ENCODE measurements around the gene DPYSL5. TPM values are rescaled to one million over a fixed set of nuclear protein-coding genes. Genes with fewer than 3 reads are reported as not detected.

DPYSL5 gene
- polyA plus RNA-seq, 3 donors, result not detected

- Mint-ChIP-seq H3K9me3 (peaks cover 0 to 3% (median 2%) of the 10 kb centered on the region in 7 donors), H3K27ac (no peak overlapping the region), H3K36me3 (no peaks in the 10 kb centered on the region), H3K4me3 (no peak overlapping the region), H3K4me1 (peaks cover 24% of the 10 kb centered on the region), H3K27me3 (ENCODE audit: low read depth in 3 of 3) (peaks cover 0 to 1% (median 0%) of the 10 kb centered on the region in 3 donors)
- Histone ChIP-seq H3K36me3 (replicated peaks in 1 of 2; ENCODE audit: control insufficient read depth in 1 of 2, insufficient read depth in 2 of 2, low read length in 2 of 2) (no peaks in the 10 kb centered on the region), H3K9ac (ENCODE audit: insufficient read depth, low read length, poor library complexity, severe bottlenecking) (no peak overlapping the region), H3K4me3 (replicated peaks in 1 of 3; ENCODE audit: low read depth in 2 of 3, low read length in 3 of 3) (no peak overlapping the region), H4K20me1 (ENCODE audit: insufficient read depth, low read length) (no peaks in the 10 kb centered on the region), H3K4me2 (replicated peaks; ENCODE audit: extremely low read depth, low read length, poor library complexity, severe bottlenecking) (no peak overlapping the region), H3K27ac (ENCODE audit: low read depth in 1 of 2, low read length in 2 of 2) (no peak overlapping the region), H3K27me3 (ENCODE audit: control insufficient read depth in 2 of 2, insufficient read depth in 2 of 2, low read length in 2 of 2) (no peaks in the 10 kb centered on the region), H3K79me2 (ENCODE audit: insufficient read depth, low read length) (no peaks in the 10 kb centered on the region), H3K4me1 (ENCODE audit: control insufficient read depth in 1 of 2, insufficient read depth in 2 of 2, low read length in 2 of 2) (peaks cover 24 to 26% of the 10 kb centered on the region in 2 donors), H2AFZ (ENCODE audit: insufficient read depth, low read depth, low read length, poor library complexity, severe bottlenecking) (no peak overlapping the region), H3K9me3 (replicated peaks in 1 of 2; ENCODE audit: control insufficient read depth in 1 of 2, insufficient read depth in 1 of 2, low read length in 2 of 2) (no peaks in the 10 kb centered on the region)
- TF ChIP-seq CTCF (IDR thresholded peaks at IDR 0.05), result no peak
- 83% methylated on average over 7 of the region's 11 CpGs for WGBS (ENCODE audit: insufficient coverage)
- intact Hi-C loops (cut with micrococcal nuclease), result no loop called here
- DNase-seq, result no peak
Measured at GRCh38 chr2:26890341-26891000, 42.5 kb downstream of the DPYSL5 start.

- intact Hi-C loops (cut with micrococcal nuclease), result no loop called here
- no peaks in the 10 kb centered on the region for H4K20me1 ChIP-seq (ENCODE audit: insufficient read depth, low read length)
Measured at GRCh38 chr2:26892133-26892532, 44.2 kb downstream of the DPYSL5 start.

More at GRCh38 chr2:26892133-26892532, 44.2 kb downstream of the DPYSL5 start:
- H3K4me3 ChIP-seq (replicated peaks in 1 of 3; ENCODE audit: low read depth in 2 of 3, low read length in 3 of 3), result no peak overlapping the region
- no peak for DNase-seq
- H3K4me1 ChIP-seq (ENCODE audit: control insufficient read depth in 1 of 2, insufficient read depth in 2 of 2, low read length in 2 of 2), result peaks cover 8 to 10% of the 10 kb centered on the region in 2 donors
- Mint-ChIP-seq H3K9me3 (peaks cover 0 to 6% (median 4%) of the 10 kb centered on the region in 7 donors), H3K36me3 (no peaks in the 10 kb centered on the region), H3K4me1 (peaks cover 11% of the 10 kb centered on the region), H3K27ac (no peak overlapping the region), H3K27me3 (ENCODE audit: low read depth in 3 of 3) (peaks cover 0 to 2% (median 1%) of the 10 kb centered on the region in 3 donors), H3K4me3 (no peak overlapping the region)
- no peak for TF ChIP-seq CTCF (IDR thresholded peaks at IDR 0.05)
- no peak overlapping the region for H2AFZ ChIP-seq (ENCODE audit: insufficient read depth, low read depth, low read length, poor library complexity, severe bottlenecking)
- 88% methylated on average over 1 of the region's 3 CpGs for WGBS (ENCODE audit: insufficient coverage)
- H3K27ac ChIP-seq (ENCODE audit: low read depth in 1 of 2, low read length in 2 of 2), result no peak overlapping the region
- no peaks in the 10 kb centered on the region for H3K79me2 ChIP-seq (ENCODE audit: insufficient read depth, low read length)
- no peaks in the 10 kb centered on the region for H3K9me3 ChIP-seq (replicated peaks in 1 of 2; ENCODE audit: control insufficient read depth in 1 of 2, insufficient read depth in 1 of 2, low read length in 2 of 2)
- no peaks in the 10 kb centered on the region for H3K36me3 ChIP-seq (replicated peaks in 1 of 2; ENCODE audit: control insufficient read depth in 1 of 2, insufficient read depth in 2 of 2, low read length in 2 of 2)
- no peak overlapping the region for H3K9ac ChIP-seq (ENCODE audit: insufficient read depth, low read length, poor library complexity, severe bottlenecking)
- no peaks in the 10 kb centered on the region for H3K27me3 ChIP-seq (ENCODE audit: control insufficient read depth in 2 of 2, insufficient read depth in 2 of 2, low read length in 2 of 2)
- no peak overlapping the region for H3K4me2 ChIP-seq (replicated peaks; ENCODE audit: extremely low read depth, low read length, poor library complexity, severe bottlenecking)

All from CD14-positive monocyte (primary cell).